Smooth muscle cell (in vitro differentiated cells): ENCODE data around the gene GALNT2. TPM values are rescaled to one million over a fixed set of nuclear protein-coding genes. Genes with fewer than 3 reads are reported as not detected.

ENCODE experiments used
- DNase-seq: peaks from one replicate; lab custom pipeline; 2025; ENCODE audit not compliant: unreplicated experiment; lab: John Stamatoyannopoulos, UW
- H2AFZ ChIP-seq: fragments of 200-600 bp; sonication (generic); 2 replicates; pipeline ENCODE4 v1.6.0; 2016; ENCODE audit warnings: antibody characterized with exemption, low read depth, mild to moderate bottlenecking
- H3F3A ChIP-seq: fragments of 200-600 bp; sonication (generic); 2 replicates; pipeline ENCODE4 v1.6.0; 2017; ENCODE audit warnings: antibody characterized with exemption, low read depth
- H3K27ac ChIP-seq: fragments of 200-600 bp; sonication (generic); 2 replicates; pipeline ENCODE4 v1.5.1; 2016; ENCODE audit warnings: low read depth, mild to moderate bottlenecking
- H3K27me3 ChIP-seq: fragments of 200-600 bp; sonication (generic); 2 replicates; pipeline ENCODE4 v1.6.1; 2016; ENCODE audit warnings: low read depth, mild to moderate bottlenecking
- H3K36me3 ChIP-seq: fragments of 200-600 bp; sonication (generic); 2 replicates; pipeline ENCODE4 v1.5.1; 2016; ENCODE audit warnings: low read depth
- H3K4me1 ChIP-seq: fragments of 200-600 bp; sonication (generic); 2 replicates; pipeline ENCODE4 v1.5.1; 2016; ENCODE audit warnings: low read depth
- H3K4me2 ChIP-seq: fragments of 200-600 bp; sonication (generic); 2 replicates; pipeline ENCODE4 v1.6.0; 2016; ENCODE audit warnings: mild to moderate bottlenecking
- H3K4me3 ChIP-seq: fragments of 200-600 bp; sonication (generic); 2 replicates; pipeline ENCODE4 v1.5.1; 2016; ENCODE audit warnings: mild to moderate bottlenecking
- H3K79me2 ChIP-seq: fragments of 200-600 bp; sonication (generic); 2 replicates; pipeline ENCODE4 v1.6.0; 2016; ENCODE audit warnings: low read depth, mild to moderate bottlenecking
- H3K9ac ChIP-seq: fragments of 200-600 bp; sonication (generic); 2 replicates; pipeline ENCODE4 v1.6.0; 2016; ENCODE audit warnings: low read depth
- H3K9me3 ChIP-seq: fragments of 200-600 bp; sonication (generic); replicated peaks from 2 replicates; pipeline ENCODE4 v1.5.1; 2016; ENCODE audit warnings: low read depth
- H4K20me1 ChIP-seq: fragments of 200-600 bp; sonication (generic); 2 replicates; pipeline ENCODE4 v1.6.0; 2016; ENCODE audit warnings: low read depth
- CTCF ChIP-seq: fragments of 200-600 bp; sonication (generic); IDR thresholded peaks from 2 replicates; pipeline ENCODE4 v1.5.1; 2017; ENCODE audit warnings: borderline replicate concordance, mild to moderate bottlenecking, antibody characterized with exemption; ENCODE audit not compliant: insufficient read depth, poor library complexity, severe bottlenecking
- WGBS: methylation state at CpG from one replicate; pipeline ENCODE4 v1.1.7; 2016; ENCODE audit warnings: low lambda C conversion rate; 5-methylcytosine and 5-hydroxymethylcytosine counted together
- polyA plus RNA-seq: library from polyadenylated mRNA; unstranded; fragments of >200 nt; fragmentation: Nextera tagmentation; extraction: Ambion mirVana; gene quantifications from 2 replicates; pipeline ENCODE4 v1.2.1, GENCODE V29; 2016
- total RNA-seq: library from RNA; depleted of rRNA; stranded (reverse); fragments of >200 nt; gene quantifications from 2 replicates; pipeline ENCODE4 v1.2.3, GENCODE V29; 2014

The GALNT2 gene
- total and polyA plus RNA-seq, 2 experiments from 2014 or later, result 76.4 to 152 TPM

DNA sequence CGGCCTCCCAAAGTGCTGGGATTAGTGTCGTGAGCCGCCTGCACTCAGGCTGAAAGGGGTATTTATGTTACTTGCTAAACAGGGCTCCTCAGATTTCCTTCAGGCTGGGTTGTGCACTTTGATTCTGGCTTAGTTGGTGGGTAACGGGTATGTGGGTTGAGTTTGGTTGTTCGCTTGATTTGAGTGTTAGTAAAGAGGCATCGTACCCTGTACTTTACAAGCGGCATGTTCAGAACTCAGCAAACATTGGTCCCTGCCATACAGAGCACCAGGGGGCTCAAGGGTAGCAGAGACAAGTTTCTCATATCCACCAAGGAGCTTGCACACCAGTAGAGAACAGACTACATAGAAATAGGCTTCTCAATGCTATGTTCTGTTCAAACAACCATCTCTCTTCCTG is 211.3 kb downstream of the GALNT2 start:
- H3K36me3 ChIP-seq, result peaks cover 7% of the 10 kb centered on the region
- no peak for DNase-seq
- H3K27ac ChIP-seq, result no peak overlapping the region
- no peak overlapping the region for H3K9ac ChIP-seq
- TF ChIP-seq CTCF, result no peak
- peaks cover 12% of the 10 kb centered on the region for H3K4me1 ChIP-seq
- WGBS, result 99% methylated on average over 7 of the region's 7 CpGs
- no peaks in the 10 kb centered on the region for H3K9me3 ChIP-seq
- no peaks in the 10 kb centered on the region for H3K79me2 ChIP-seq
- no peak overlapping the region for H3K4me2 ChIP-seq
- no peaks in the 10 kb centered on the region for H3F3A ChIP-seq
- no peak overlapping the region for H2AFZ ChIP-seq
- no peaks in the 10 kb centered on the region for H3K27me3 ChIP-seq
- peaks cover 16% of the 10 kb centered on the region for H4K20me1 ChIP-seq
- H3K4me3 ChIP-seq, result no peak overlapping the region

DNA sequence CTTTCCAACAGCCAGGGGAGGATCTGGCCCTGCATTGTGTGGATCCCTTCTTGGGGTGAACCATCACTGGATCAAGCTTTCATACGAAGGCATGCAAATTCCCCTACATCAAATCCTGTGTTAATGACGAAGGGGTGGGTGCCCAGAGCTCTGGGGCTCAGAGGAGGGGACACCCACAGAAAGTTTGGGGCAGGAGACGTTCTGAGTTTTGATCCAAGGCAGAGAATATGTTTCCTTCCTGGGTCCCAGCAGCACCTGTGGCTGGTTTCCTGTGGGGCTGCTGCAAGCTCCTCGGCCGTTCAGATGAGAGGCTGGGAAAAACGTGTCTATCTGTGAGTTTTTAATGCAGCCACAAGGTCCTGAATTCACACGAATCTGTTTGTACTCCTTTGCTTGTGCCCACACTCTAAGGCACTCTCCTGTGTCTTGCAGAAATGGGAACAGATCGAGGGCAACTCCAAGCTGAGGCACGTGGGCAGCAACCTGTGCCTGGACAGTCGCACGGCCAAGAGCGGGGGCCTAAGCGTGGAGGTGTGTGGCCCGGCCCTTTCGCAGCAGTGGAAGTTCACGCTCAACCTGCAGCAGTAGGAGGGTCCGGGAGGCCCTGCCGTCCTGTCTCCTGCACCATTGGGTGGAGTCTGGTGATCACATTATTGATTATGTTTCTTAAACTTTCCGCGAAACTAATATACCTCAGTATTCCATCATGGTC is 212.0 kb downstream of the GALNT2 start:
- Histone ChIP-seq H3K36me3 (peaks cover 7% of the 10 kb centered on the region), H3K27ac (no peak overlapping the region), H3K9ac (no peak overlapping the region), H3K27me3 (no peaks in the 10 kb centered on the region), H2AFZ (no peak overlapping the region), H3K79me2 (no peaks in the 10 kb centered on the region), H3K4me1 (peaks cover 12% of the 10 kb centered on the region), H3K4me3 (no peak overlapping the region), H3K9me3 (no peaks in the 10 kb centered on the region), H4K20me1 (peaks cover 15% of the 10 kb centered on the region), H3F3A (no peaks in the 10 kb centered on the region), H3K4me2 (no peak overlapping the region)
- TF ChIP-seq CTCF, result no peak
- WGBS, result 90% methylated on average over 20 of the region's 20 CpGs
- no peak for DNase-seq

GRCh38 chr1:230279583-230279945 is 212.5 kb downstream of the GALNT2 start:
- no peak for DNase-seq
- Histone ChIP-seq H3K27me3 (no peaks in the 10 kb centered on the region), H3K9ac (no peak overlapping the region), H3K4me3 (no peak overlapping the region), H3F3A (no peaks in the 10 kb centered on the region), H3K9me3 (no peaks in the 10 kb centered on the region), H3K4me2 (no peak overlapping the region), H3K4me1 (peaks cover 12% of the 10 kb centered on the region), H3K79me2 (no peaks in the 10 kb centered on the region), H2AFZ (no peak overlapping the region), H4K20me1 (peaks cover 15% of the 10 kb centered on the region), H3K36me3 (peaks cover 7% of the 10 kb centered on the region), H3K27ac (no peak overlapping the region)
- 97% methylated on average over 20 of the region's 24 CpGs for WGBS
- TF ChIP-seq CTCF, result no peak
